ENCODE data around the gene PRKAR2B. TPM values are rescaled to one million over a fixed set of nuclear protein-coding genes. Genes with fewer than 3 reads are reported as not detected.

PRKAR2B gene
- total RNA-seq, 1 experiment from 2014 or later: 15.1 TPM

DNA sequence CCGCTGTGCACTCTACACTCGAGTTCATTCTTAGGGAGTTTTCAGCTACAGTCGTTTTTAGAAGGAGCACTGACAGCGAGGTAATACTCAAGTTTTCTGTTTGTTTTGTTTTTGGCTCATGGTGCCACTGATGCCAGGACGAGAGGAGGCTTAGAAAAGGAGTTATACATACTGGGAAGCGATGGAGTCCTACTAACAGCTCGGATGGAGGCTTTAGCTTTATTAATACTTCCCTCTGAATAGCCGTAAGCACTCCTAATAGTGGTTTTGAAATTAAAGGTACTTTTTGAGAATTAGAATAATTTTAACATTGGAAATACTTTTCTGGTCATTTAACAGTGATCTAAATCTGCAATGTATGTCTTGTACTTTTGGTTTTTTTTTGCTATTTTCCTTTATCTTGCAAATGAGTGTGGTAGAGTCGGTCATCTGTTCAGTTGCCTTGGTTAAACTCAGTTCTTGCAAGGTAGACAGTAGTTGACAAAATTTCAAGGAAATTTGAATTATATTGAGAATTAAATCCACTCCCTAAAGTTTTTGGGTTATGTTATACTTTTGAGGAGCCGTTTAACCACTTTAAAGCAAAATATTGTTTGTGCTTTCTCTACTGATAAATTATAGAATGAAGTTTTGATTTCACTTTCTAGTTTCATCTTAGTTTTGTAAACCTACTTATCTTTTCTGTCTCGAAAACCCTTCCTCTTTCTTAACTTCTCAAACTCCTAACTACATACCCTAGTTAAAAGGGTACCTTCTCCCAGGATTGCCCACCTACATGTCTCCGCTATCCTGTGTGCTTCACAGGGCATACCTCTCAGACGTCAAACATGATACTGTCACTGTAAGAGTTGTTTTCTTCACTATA lies 125.8 kb downstream of the PRKAR2B start:
- Histone ChIP-seq H3K9me2 (ENCODE audit: insufficient read depth) (no peaks in the 10 kb centered on the region), H3K4me2 (ENCODE audit: low read length) (peak overlapping the region; percentile 88), H3K79me2 (ENCODE audit: insufficient read depth, low read length) (peaks cover 39% of the 10 kb centered on the region), H4K20me1 (ENCODE audit: insufficient read depth) (no peaks in the 10 kb centered on the region), H3K27ac (ENCODE audit: low read depth, low read length) (peak overlapping the region; percentile 57), H2AFZ (ENCODE audit: low read depth, low read length, poor library complexity, severe bottlenecking) (peak overlapping the region; percentile 42), H3K27me3 (ENCODE audit: insufficient read depth, low read length) (no peaks in the 10 kb centered on the region), H3K36me3 (ENCODE audit: control insufficient read depth in 1 of 2, insufficient read depth in 2 of 2, low read length in 2 of 2) (no peaks in the 10 kb centered on the region), H3K4me3 (replicated peaks in 1 of 2; ENCODE audit: low read depth in 1 of 2, low read length in 2 of 2) (peak overlapping the region; percentile 70 to 75), H3K9me3 (ENCODE audit: control insufficient read depth in 1 of 2, insufficient read depth in 1 of 2, low read depth in 1 of 2, low read length in 2 of 2) (no peaks in the 10 kb centered on the region), H3K9ac (ENCODE audit: low read length) (peak overlapping the region; percentile 75), H3K4me1 (ENCODE audit: control insufficient read depth in 1 of 2, insufficient read depth in 2 of 2, low read length in 2 of 2) (peaks cover 5 to 18% of the 10 kb centered on the region in 2 experiments; a peak in 3 of 4 replicates)
- no peak for ATAC-seq
- TF ChIP-seq, protein P1, sequence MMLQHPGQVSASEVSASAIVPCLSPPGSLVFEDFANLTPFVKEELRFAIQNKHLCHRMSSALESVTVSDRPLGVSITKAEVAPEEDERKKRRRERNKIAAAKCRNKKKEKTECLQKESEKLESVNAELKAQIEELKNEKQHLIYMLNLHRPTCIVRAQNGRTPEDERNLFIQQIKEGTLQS (IDR thresholded peaks at IDR 0.05): no peak
- TF ChIP-seq JUND (IDR thresholded peaks at IDR 0.05) (no peak; the same call in 1 of the 2 replicates), EZH2phosphoT487 (IDR thresholded peaks at IDR 0.05; ENCODE audit: borderline replicate concordance) (no peak), ZFX (IDR thresholded peaks at IDR 0.05) (no peak), TCF7L2 (IDR thresholded peaks at IDR 0.05; ENCODE audit: borderline replicate concordance, extremely low read depth, insufficient read depth, insufficient read length) (no peak), POLR2A (IDR thresholded peaks at IDR 0.05; ENCODE audit: borderline replicate concordance, extremely low read depth, insufficient read depth, insufficient read length) (no peak), RAD21 (IDR thresholded peaks at IDR 0.05; ENCODE audit: low read depth) (no peak), CBX3 (IDR thresholded peaks at IDR 0.05; ENCODE audit: low read depth) (no peak), FOSL1 (IDR thresholded peaks at IDR 0.05; ENCODE audit: low read depth) (no peak), SRF (IDR thresholded peaks at IDR 0.05; ENCODE audit: low read depth) (no peak)
- TF ChIP-seq, protein P2, sequence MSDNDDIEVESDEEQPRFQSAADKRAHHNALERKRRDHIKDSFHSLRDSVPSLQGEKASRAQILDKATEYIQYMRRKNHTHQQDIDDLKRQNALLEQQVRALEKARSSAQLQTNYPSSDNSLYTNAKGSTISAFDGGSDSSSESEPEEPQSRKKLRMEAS (IDR thresholded peaks at IDR 0.05): no peak
- TF ChIP-seq, protein P3, sequence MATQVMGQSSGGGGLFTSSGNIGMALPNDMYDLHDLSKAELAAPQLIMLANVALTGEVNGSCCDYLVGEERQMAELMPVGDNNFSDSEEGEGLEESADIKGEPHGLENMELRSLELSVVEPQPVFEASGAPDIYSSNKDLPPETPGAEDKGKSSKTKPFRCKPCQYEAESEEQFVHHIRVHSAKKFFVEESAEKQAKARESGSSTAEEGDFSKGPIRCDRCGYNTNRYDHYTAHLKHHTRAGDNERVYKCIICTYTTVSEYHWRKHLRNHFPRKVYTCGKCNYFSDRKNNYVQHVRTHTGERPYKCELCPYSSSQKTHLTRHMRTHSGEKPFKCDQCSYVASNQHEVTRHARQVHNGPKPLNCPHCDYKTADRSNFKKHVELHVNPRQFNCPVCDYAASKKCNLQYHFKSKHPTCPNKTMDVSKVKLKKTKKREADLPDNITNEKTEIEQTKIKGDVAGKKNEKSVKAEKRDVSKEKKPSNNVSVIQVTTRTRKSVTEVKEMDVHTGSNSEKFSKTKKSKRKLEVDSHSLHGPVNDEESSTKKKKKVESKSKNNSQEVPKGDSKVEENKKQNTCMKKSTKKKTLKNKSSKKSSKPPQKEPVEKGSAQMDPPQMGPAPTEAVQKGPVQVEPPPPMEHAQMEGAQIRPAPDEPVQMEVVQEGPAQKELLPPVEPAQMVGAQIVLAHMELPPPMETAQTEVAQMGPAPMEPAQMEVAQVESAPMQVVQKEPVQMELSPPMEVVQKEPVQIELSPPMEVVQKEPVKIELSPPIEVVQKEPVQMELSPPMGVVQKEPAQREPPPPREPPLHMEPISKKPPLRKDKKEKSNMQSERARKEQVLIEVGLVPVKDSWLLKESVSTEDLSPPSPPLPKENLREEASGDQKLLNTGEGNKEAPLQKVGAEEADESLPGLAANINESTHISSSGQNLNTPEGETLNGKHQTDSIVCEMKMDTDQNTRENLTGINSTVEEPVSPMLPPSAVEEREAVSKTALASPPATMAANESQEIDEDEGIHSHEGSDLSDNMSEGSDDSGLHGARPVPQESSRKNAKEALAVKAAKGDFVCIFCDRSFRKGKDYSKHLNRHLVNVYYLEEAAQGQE (IDR thresholded peaks at IDR 0.05; ENCODE audit: low read depth): no peak
- ChIA-PET RAD21 (ENCODE audit: low non-redundant PET in 1 of 2, low total read pairs in 2 of 2, uncharacterized antibody in 2 of 2, unreplicated experiment in 2 of 2) (interaction anchor here in 1 of 2 experiments (1.0 kb wide), 1 partner anchor 23 kb away, joined by 3 read pairs; no protein-coding TSS in a partner anchor), CTCF (interaction anchor here (0.7 to 2.3 kb wide), 3 partner anchors 20 to 709 kb away, joined by 3 to 17 read pairs (median 4); no protein-coding TSS in a partner anchor), POLR2A (interaction anchor here (2.4 kb wide), 1 partner anchor 10 kb away, joined by 11 read pairs; no protein-coding TSS in a partner anchor)
- DNase-seq (ENCODE audit: low read depth, low spot score): no peak
- intact Hi-C loops (cut with micrococcal nuclease): no loop called here
- BruUV-seq (replicated peaks): TSS peak; percentile 65
